H1 (cell line): ENCODE data around the gene SLC22A31. TPM values are rescaled to one million over a fixed set of nuclear protein-coding genes. Genes with fewer than 3 reads are reported as not detected.
A peak's percentile ranks its signal among the peaks of the same experiment; 100 is the strongest.

Experiments
- CTCF ChIA-PET: fragments of 300-600 bp; sonication (Branson Sonifier 250); formaldehyde crosslinking; loops from one replicate; lab custom pipeline; 2021; ENCODE audit not compliant: partially characterized antibody; lab: Charles Lee
- POLR2A ChIA-PET: fragments of 300-600 bp; sonication (Branson Sonifier 250); formaldehyde crosslinking; loops from one replicate; lab custom pipeline; 2021; ENCODE audit warnings: inconsistent platforms; ENCODE audit not compliant: partially characterized antibody; lab: Charles Lee
- DNase-seq, 2 experiments: peaks; one replicate each; pipeline versions ENCODE4 v3.0.0 to v3.0.0-alpha.2; 2010 to 2022; ENCODE audit warnings: low spot score in 2 of 2, low read depth in 1 of 2, mixed read lengths in 1 of 2
- FAIRE-seq: peaks from 2 replicates; lab custom pipeline; 2011; peaks lifted over from hg19 to GRCh38; lab: Jason Lieb, UNC
- H2AFZ ChIP-seq: 2 replicates; pipeline ENCODE4 v1.8.1; 2012; ENCODE audit warnings: low read length, inconsistent platforms
- H2AK5ac ChIP-seq: 2 replicates; pipeline ENCODE4 v1.6.1; 2013; ENCODE audit warnings: low read depth, low read length
- H2BK120ac ChIP-seq: replicated peaks from 2 replicates; pipeline ENCODE3; 2013; ENCODE audit warnings: low read depth, low read length, inconsistent platforms
- H2BK12ac ChIP-seq: 2 replicates; pipeline ENCODE4 v1.6.1; 2013; ENCODE audit warnings: low read depth, low read length
- H2BK15ac ChIP-seq: 2 replicates; pipeline ENCODE4 v1.6.1; 2013; ENCODE audit warnings: low read length
- H2BK20ac ChIP-seq: 2 replicates; pipeline ENCODE4 v1.6.1; 2013; ENCODE audit warnings: low read length
- H2BK5ac ChIP-seq: 2 replicates; pipeline ENCODE4 v1.6.1; 2013; ENCODE audit warnings: low read depth, low read length
- H3K14ac ChIP-seq: 2 replicates; pipeline ENCODE4 v1.6.1; 2013; ENCODE audit warnings: inconsistent platforms; ENCODE audit not compliant: insufficient read length
- H3K18ac ChIP-seq: 2 replicates; pipeline ENCODE4 v1.6.1; 2013; ENCODE audit warnings: low read length; ENCODE audit errors: extremely low read depth
- H3K23ac ChIP-seq: 2 replicates; pipeline ENCODE4 v1.6.1; 2013; ENCODE audit warnings: inconsistent platforms; ENCODE audit not compliant: insufficient read length
- H3K23me2 ChIP-seq: 2 replicates; pipeline ENCODE4 v1.6.1; 2013; ENCODE audit warnings: low read depth, low read length
- H3K27ac ChIP-seq: 2 replicates; pipeline ENCODE4 v1.6.1; 2011; ENCODE audit warnings: low read depth, low read length, inconsistent platforms
- H3K27me3 ChIP-seq, 4 experiments: replicated peaks in 1 of 4; 1 replicate in 1 of 4; 2 replicates in 3 of 4; pipeline versions ENCODE4 v1.6.1 to v1.8.1; 2011 to 2013; ENCODE audit warnings: low read length in 3 of 4, mild to moderate bottlenecking in 3 of 4, inconsistent platforms in 2 of 4, mixed read lengths in 2 of 4, moderate library complexity in 1 of 4; ENCODE audit not compliant: control insufficient read depth in 3 of 4, insufficient read depth in 3 of 4; ENCODE audit errors: extremely low read depth in 1 of 4
- H3K36me3 ChIP-seq, 4 experiments: 2 replicates each; pipeline versions ENCODE4 v1.6.1 to v1.8.1; 2011 to 2013; ENCODE audit warnings: mild to moderate bottlenecking in 4 of 4, low read length in 3 of 4, moderate library complexity in 2 of 4, control low read depth in 1 of 4, inconsistent platforms in 1 of 4; ENCODE audit not compliant: insufficient read depth in 4 of 4, control insufficient read depth in 2 of 4
- H3K4ac ChIP-seq: replicated peaks from 2 replicates; pipeline ENCODE3; 2013; ENCODE audit warnings: low read length, low read depth, mixed read lengths, inconsistent platforms; ENCODE audit not compliant: insufficient read length
- H3K4me1 ChIP-seq, 4 experiments: replicated peaks in 1 of 4; 1 replicate in 1 of 4; 2 replicates in 3 of 4; pipeline versions ENCODE4 v1.6.1 to v1.8.1; 2011 to 2013; ENCODE audit warnings: low read length in 3 of 4, inconsistent platforms in 2 of 4, mixed read lengths in 1 of 4; ENCODE audit not compliant: insufficient read depth in 4 of 4, control insufficient read depth in 3 of 4
- H3K4me2 ChIP-seq, 2 experiments: 2 replicates each; pipeline versions ENCODE4 v1.6.1 to v1.8.1; 2011 to 2013; ENCODE audit warnings: low read depth in 2 of 2, low read length in 2 of 2, control low read depth in 1 of 2, inconsistent platforms in 1 of 2, mild to moderate bottlenecking in 1 of 2; ENCODE audit not compliant: insufficient read depth in 1 of 2
- H3K4me3 ChIP-seq, 4 experiments: fragments of 200-600, 300-600 bp in 1 of 4; sonication (generic), shearing (Covaris generic), sonication (Bioruptor Twin) in 1 of 4; 2 replicates each; pipeline versions ENCODE4 v1.5.1 to v1.8.1; 2011 to 2016; ENCODE audit warnings: low read length in 4 of 4, low read depth in 3 of 4, control low read depth in 2 of 4, inconsistent platforms in 2 of 4, mild to moderate bottlenecking in 2 of 4, mixed read lengths in 1 of 4, moderate library complexity in 1 of 4; ENCODE audit not compliant: insufficient read depth in 2 of 4; ENCODE audit errors: extremely low read depth in 1 of 4
- H3K56ac ChIP-seq: replicated peaks from 2 replicates; pipeline ENCODE3; 2013; ENCODE audit warnings: low read depth, mild to moderate bottlenecking, mixed read lengths, low read length, inconsistent platforms; ENCODE audit not compliant: insufficient read length
- H3K79me1 ChIP-seq: 2 replicates; pipeline ENCODE4 v1.6.1; 2013; ENCODE audit warnings: low read depth, low read length, control low read depth
- H3K79me2 ChIP-seq, 2 experiments: 2 replicates each; pipeline versions ENCODE4 v1.6.1 to v1.8.1; 2012 to 2013; ENCODE audit warnings: low read length in 2 of 2, mild to moderate bottlenecking in 2 of 2, inconsistent platforms in 1 of 2; ENCODE audit not compliant: insufficient read depth in 2 of 2, control insufficient read depth in 1 of 2
- H3K9ac ChIP-seq, 4 experiments: replicated peaks in 1 of 4; 1 replicate in 1 of 4; 2 replicates in 3 of 4; pipeline versions ENCODE4 v1.6.1 to v1.8.1; 2011 to 2013; ENCODE audit warnings: low read depth in 3 of 4, low read length in 3 of 4, control low read depth in 2 of 4, mild to moderate bottlenecking in 2 of 4, moderate library complexity in 2 of 4, inconsistent platforms in 1 of 4; ENCODE audit errors: extremely low read depth in 1 of 4
- H3K9me3 ChIP-seq, 2 experiments: 2 replicates each; pipeline versions ENCODE4 v1.6.1 to v1.8.1; 2012 to 2013; ENCODE audit warnings: mild to moderate bottlenecking in 2 of 2, moderate library complexity in 2 of 2, control low read depth in 1 of 2, inconsistent platforms in 1 of 2, low read depth in 1 of 2, low read length in 1 of 2, mixed read lengths in 1 of 2; ENCODE audit not compliant: insufficient read depth in 2 of 2
- H4K20me1 ChIP-seq, 2 experiments: replicated peaks in 1 of 2; 2 replicates each; pipeline versions ENCODE3 to v1.8.1; 2011 to 2013; ENCODE audit warnings: inconsistent platforms in 2 of 2, low read length in 2 of 2, mild to moderate bottlenecking in 1 of 2; ENCODE audit not compliant: insufficient read depth in 2 of 2, control insufficient read depth in 1 of 2
- H4K5ac ChIP-seq: 2 replicates; pipeline ENCODE4 v1.6.1; 2013; ENCODE audit warnings: low read length, low read depth, mixed read lengths, inconsistent platforms; ENCODE audit not compliant: insufficient read length
- H4K8ac ChIP-seq: 2 replicates; pipeline ENCODE4 v1.8.0; 2013; ENCODE audit warnings: mild to moderate bottlenecking, moderate library complexity, low read length, inconsistent platforms; ENCODE audit not compliant: insufficient read depth; ENCODE audit errors: extremely low read depth
- H4K91ac ChIP-seq: replicated peaks from 2 replicates; pipeline ENCODE3; 2013; ENCODE audit warnings: low read length, mixed read lengths, inconsistent platforms; ENCODE audit not compliant: insufficient read length
- KDM1A ChIP-seq: fragments of 200-600, 300-600 bp; sonication (generic); IDR thresholded peaks from 2 replicates; pipeline ENCODE4 v1.7.1; 2016; ENCODE audit warnings: mild to moderate bottlenecking, low read length, borderline replicate concordance
- SP1 ChIP-seq: IDR thresholded peaks from 2 replicates; pipeline ENCODE4 v1.6.1; 2011; ENCODE audit warnings: low read depth, low read length
- SUZ12 ChIP-seq: fragments of 200-600 bp; sonication (generic); IDR thresholded peaks from 2 replicates; pipeline ENCODE4 v1.6.1; 2012; ENCODE audit warnings: mild to moderate bottlenecking, inconsistent platforms, low read length, moderate library complexity, mixed read lengths
- TCF12 ChIP-seq: IDR thresholded peaks from 2 replicates; pipeline ENCODE4 v1.6.1; 2011; ENCODE audit warnings: low read depth, mild to moderate bottlenecking, low read length
- YY1 ChIP-seq: IDR thresholded peaks from 2 replicates; pipeline ENCODE4 v1.6.1; 2011; ENCODE audit warnings: low read depth, mild to moderate bottlenecking, low read length
- WGBS, 2 experiments: shearing (Covaris generic) in 1 of 2; methylation state at CpG; one replicate each; pipeline versions ENCODE4 v1.1.6 to v1.1.7; 2013 to 2015; ENCODE audit warnings: low lambda C conversion rate in 2 of 2, mixed read lengths in 2 of 2, inconsistent platforms in 1 of 2, low coverage in 1 of 2, missing lambda C conversion rate in 1 of 2; ENCODE audit not compliant: insufficient replicate concordance in 2 of 2, insufficient coverage in 1 of 2, insufficient read length in 1 of 2; ENCODE audit errors: extremely low coverage in 1 of 2, missing lambda C conversion rate in 1 of 2; 5-methylcytosine and 5-hydroxymethylcytosine counted together
- polyA plus RNA-seq, 7 experiments: library from polyadenylated mRNA; depleted of rRNA in 3 of 7; stranded (reverse) in 5 of 7; unstranded in 2 of 7; fragments of >200 nt in 5 of 7; fragments of 200-250 nt in 2 of 7; gene quantifications; 1 replicate in 5 of 7; 2 replicates in 1 of 7; 4 replicates in 1 of 7; pipeline versions ENCODE4 v1.2.1 to v1.2.3, GENCODE V29; 2011 to 2013; ENCODE audit warnings: missing spikeins in 2 of 7, mixed read lengths in 2 of 7
- total RNA-seq: library from RNA; stranded (reverse); fragmentation: NEBNext Ultra II Directional; extraction: Animal tissue kit (Norgen Biotek cat#: 25700); gene quantifications from 2 replicates; pipeline ENCODE4 v1.2.1, GENCODE V29; 2021

SLC22A31 gene
- total and polyA plus RNA-seq, 2 of the 8 experiments (the other 6 are each of a cell fraction or from before 2014, with no cell fraction given): 7.7 to 10.6 TPM

GRCh38 chr16:89246383-89246902, 46.1 kb upstream of the SLC22A31 start:
- Histone ChIP-seq H2AFZ (no peak overlapping the region), H2BK15ac (no peak overlapping the region), H4K5ac (no peak overlapping the region), H3K27ac (no peak overlapping the region), H2BK20ac (no peak overlapping the region), H3K79me2 (no peaks in the 10 kb centered on the region), H4K8ac (peak overlapping the region; percentile 80; the same call in 1 of the 2 replicates), H4K20me1 (peaks cover 0 to 5% of the 10 kb centered on the region in 2 experiments), H3K27me3 (peaks cover 0 to 11% (median 6%) of the 10 kb centered on the region in 4 experiments; a peak in 4 of 7 replicates), H3K4me2 (peak overlapping the region; percentile 77 to 90), H2AK5ac (no peak overlapping the region), H3K79me1 (no peaks in the 10 kb centered on the region), H3K4me1 (peaks cover 0 to 9% (median 0%) of the 10 kb centered on the region in 4 experiments; a peak in 2 of 7 replicates), H3K23ac (no peak overlapping the region), H2BK5ac (no peak overlapping the region), H2BK12ac (peak overlapping the region; percentile 4; the same call in 1 of the 2 replicates), H3K9me3 (no peaks in the 10 kb centered on the region; a peak in 1 of 4 replicates), H3K56ac (no peak overlapping the region), H3K14ac (no peak overlapping the region), H3K9ac (peak overlapping the region in 2 of 4 experiments; percentile 54 to 87; a peak in 1 of 7 replicates), H3K4ac (no peak overlapping the region), H4K91ac (no peak overlapping the region), H3K18ac (peak overlapping the region; percentile 48), H3K23me2 (peaks cover 6% of the 10 kb centered on the region), H3K4me3 (peak overlapping the region; percentile 33 to 72 (median 44)), H2BK120ac (no peak overlapping the region), H3K36me3 (no peaks in the 10 kb centered on the region)
- ChIA-PET POLR2A (interaction anchor here (1.3 to 2.0 kb wide), 6 partner anchors 9 to 79 kb away, joined by 3 to 6 read pairs (median 4); no protein-coding TSS in a partner anchor), CTCF (interaction anchor here (0.6 to 2.6 kb wide), 3 partner anchors 43 to 264 kb away, joined by 3 to 9 read pairs (median 3); no protein-coding TSS in a partner anchor)
- FAIRE-seq (no peak), DNase-seq (no peak)
- 83% methylated on average over 13 of the region's 13 CpGs; no CpG with 5 or more reads in 1 of the 2 experiments for WGBS, 2 experiments
- TF ChIP-seq KDM1A: 0 out of 2 replicates have a peak, but pooled peaks have one; percentile 36
- TF ChIP-seq SUZ12: no peak
- TF ChIP-seq YY1: no peak
- TF ChIP-seq TCF12: no peak
- no peak for TF ChIP-seq SP1
